ENCODE measurements around the gene NDUFAB1.

DNA sequence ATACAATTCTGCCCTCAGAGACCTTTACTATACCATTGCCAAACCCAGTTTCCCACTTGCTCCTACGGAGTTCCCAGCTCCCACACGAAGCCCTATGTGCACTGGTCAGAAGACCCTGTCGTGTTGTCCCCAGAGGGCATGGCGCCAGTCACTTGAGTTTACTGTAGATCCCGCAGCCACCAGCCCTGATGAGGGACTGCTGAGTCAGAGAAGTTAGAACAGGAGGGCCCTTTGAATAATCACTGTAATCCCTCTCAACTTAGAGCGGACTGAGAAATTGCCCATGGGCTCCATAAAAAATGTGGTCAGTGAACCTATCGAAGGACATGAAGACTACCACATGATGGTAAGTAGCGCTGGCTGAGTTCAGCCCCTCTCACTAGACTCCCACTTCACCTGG, 29.4 kb downstream of the NDUFAB1 start:
- TF ChIP-seq POLR2A (IDR thresholded peaks at IDR 0.05): no peak
- no peak for TF ChIP-seq CTCF (IDR thresholded peaks at IDR 0.05)
